GM19099 (cell line): ENCODE measurements around the gene GPATCH2L.

Experiments used
- POLR2A ChIP-seq: IDR thresholded peaks from 3 replicates; pipeline ENCODE4 v1.6.1; 2011; ENCODE audit warnings: low read depth; ENCODE audit not compliant: insufficient read length; ENCODE audit errors: extremely low read depth

The GPATCH2L gene

DNA sequence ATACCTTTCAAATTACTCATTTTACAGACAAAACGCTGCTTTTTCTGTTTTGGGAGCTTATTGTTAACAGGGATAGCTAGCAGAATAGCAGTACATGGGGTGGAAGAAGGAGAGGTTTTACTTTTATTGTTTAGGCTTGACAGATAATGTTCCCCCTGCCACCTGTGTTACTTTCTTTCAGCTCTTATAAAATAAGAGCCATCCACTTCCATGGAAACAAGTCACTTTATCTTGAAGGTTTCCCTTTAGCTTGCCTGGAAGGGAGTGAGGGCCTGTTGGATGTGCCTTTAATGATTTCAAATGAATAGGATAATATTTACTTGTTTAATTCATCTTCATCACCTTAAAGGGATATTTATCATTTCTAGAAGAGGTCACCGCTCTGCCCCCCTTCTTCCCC, 23.3 kb downstream of the GPATCH2L start:
- no peak for TF ChIP-seq POLR2A

DNA sequence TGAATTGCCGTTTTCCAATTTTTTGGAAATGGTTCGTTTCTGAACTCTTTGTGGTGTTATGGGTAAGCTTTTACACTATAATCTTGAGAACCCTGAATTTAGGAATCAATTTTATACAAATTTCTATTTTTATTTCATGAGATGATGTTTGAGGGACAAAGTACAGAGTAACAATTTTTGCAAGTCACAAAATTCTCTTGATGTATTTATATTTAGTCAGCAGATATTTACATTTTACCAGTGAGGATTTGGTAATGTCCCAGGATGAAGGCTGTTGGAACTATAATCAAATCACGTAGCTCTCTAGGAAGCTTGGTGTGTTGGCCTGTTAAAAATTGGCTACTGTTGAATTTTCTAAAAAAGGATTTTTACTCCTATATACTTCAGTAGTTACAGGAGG, 24.2 kb downstream of the GPATCH2L start:
- no peak for TF ChIP-seq POLR2A

DNA sequence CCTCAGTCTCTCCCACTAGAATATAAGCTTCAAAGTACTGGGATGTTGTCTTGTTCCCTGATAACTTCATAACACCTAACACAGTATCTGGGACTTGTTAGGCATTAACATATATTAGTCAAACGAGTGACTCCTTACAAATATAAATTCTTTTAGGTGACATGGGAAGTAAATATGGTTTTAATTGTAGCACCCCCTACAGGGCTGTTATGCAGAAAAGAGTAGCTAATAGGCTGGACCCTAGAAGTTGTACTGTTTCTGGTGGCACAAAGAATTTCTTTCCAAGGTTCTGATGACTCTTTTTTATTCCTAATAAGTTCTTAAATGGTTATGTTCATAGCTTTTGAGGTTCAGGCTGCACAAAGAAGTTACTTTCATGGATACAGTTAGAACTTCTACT, 29.8 kb downstream of the GPATCH2L start:
- no peak for TF ChIP-seq POLR2A

DNA sequence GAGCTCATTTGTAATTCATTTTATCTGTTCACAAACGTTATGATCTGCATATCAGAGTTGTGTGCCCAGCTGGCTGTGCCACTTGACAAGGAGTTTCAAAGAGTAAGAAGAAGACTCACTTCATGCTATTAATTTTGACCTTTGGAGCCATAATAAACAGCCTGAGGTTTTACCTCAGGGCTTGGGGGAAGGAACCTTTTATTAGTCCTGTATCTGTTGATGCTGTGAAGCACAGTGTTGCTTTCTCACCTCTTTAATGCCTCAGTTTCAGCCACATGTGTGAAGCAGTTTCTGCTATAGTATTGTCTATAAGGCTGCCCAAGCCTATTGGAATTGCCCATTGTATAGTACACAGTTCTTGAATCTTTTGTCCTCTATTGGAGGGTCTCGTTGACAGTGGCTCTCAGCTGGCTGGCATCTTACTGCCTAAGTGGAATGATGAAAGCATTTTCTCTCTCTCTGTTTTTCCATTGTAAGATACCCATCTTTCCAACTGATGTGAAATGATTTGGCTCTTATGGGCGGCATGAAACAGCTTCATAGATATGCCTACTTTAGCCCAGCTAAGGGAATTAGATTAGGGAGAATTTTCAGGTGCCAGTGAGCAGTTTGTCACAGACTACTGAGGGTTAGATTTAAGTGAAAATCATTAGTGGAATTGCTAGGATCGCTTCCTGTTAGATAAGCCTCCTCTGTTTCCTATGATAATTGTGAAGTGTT, 34.7 kb downstream of the GPATCH2L start:
- no peak for TF ChIP-seq POLR2A

DNA sequence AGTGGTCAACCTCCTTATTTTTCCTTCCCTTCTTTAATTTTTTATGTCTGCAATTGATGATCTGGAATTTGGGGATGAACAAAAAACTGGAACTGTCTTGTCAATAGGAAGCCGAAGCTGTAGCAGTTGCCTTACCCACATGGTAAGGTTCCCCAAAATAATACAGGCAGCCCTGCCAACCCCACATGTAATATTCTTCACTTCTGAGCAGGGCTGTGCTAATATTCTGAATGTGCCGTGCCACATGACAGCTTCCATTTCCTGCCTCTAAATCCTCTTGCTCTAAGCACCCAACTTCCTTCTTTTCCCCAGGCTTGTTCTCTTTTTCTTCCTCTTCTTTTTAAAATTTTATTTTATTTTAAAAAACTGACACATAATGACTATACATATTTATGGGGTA, 39.6 kb downstream of the GPATCH2L start:
- TF ChIP-seq POLR2A: no peak

DNA sequence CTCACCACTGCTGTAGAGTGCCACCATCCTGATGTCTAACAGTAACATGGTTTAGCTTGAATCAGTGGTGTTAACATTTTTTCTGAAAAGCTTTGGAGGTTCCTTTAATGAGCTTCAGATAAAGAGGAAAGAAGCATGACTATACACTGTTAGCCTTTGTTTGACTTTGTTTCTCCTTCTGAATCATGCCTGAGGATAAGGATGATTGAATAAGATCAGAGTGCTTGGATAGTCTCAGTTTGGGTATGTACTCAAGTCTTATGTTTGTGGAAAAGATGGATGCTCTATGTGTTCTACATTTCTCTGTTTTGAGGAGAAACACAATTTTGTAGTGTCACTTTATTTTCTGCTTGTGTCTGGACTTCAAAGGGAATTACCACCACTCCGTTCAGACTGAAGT, 42.0 kb downstream of the GPATCH2L start:
- TF ChIP-seq POLR2A: no peak

DNA sequence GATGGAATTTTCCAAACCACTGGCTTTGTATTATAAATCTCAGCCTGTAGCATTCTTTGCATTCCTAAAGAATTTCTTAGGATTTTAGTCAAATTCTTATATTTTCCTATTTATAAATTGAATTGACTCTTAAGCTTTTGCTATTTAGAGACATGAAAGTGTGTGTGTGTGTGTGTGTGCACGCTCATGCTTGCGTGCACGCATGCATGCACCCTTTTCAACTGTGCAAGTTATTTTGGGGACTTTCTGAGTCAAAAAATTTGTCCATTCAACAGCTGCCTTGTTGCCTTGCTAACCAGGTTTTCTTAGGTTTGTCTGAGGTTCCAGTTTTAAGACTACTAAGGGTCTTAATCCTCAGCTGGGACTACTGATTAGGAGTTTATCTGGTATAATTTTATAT, 42.6 kb downstream of the GPATCH2L start:
- no peak for TF ChIP-seq POLR2A

DNA sequence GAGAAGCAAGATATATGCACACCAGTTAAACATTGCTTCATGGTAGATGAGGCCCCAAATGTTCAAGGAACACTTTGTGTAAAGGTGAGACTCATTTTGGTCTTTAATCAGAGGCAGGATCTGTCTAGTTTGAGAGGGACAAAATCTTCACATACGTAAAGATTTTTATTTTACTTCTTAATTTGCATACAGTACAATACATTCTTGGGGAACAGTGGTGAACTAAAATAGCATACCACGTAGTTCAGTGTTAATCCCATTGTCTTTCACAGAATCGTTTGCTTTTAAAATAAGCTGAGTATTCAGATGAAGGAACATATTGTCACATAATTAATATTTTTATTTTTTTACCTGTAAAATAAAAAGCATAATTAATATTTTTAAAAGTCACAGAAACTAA, 43.3 kb downstream of the GPATCH2L start:
- TF ChIP-seq POLR2A: no peak

DNA sequence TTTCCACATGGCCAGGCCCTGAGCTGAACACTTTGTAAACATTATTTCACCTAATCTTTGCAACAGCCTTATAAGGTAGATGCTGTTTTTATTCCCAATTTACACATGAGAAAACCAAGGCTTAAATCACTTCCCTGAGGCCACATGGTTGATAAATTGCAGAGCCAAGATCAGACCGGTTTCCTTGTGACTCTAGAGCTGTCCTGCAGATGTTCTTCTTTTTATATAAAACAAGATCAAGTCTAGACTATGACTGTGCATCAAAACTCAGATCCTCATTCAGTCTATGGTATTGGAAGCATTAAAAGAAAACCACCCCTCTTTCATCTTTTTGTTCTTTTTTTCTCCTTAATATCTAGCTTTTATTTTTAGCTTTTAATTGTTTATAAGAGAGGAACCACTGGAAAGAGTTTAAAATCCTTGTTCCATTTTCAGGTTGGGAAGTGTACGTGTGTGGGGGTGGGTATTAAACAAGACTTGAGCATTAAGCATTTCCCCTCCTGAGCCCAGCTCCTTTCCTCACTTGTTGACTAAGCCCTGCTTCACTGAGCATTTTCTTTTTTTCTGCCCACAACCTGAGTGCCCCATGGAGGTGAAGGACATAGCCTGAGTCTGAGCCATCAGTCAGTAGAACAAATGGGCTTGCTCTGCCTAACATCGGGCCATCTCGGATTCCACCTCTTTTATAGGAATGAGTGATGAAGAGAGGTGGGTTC, 45.4 kb downstream of the GPATCH2L start:
- no peak for TF ChIP-seq POLR2A

DNA sequence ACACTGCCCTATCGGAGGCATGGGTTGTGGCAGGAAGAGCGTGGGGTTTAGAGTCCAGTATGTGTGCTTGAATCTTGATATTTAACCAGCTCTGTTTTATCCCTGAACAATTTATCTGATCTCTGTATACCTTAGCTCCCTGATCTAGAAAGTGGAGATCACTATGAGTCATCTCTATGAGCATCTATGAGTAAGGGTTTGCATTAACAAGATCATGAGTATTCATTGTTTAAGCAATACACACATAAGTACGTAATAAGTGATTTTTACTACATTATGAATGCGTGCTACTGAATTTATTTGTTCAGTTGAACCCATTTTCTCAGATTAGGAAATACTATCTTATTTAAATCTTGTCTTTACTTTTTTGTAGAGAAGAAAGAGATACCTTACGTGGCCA, 49.4 kb downstream of the GPATCH2L start:
- no peak for TF ChIP-seq POLR2A

DNA sequence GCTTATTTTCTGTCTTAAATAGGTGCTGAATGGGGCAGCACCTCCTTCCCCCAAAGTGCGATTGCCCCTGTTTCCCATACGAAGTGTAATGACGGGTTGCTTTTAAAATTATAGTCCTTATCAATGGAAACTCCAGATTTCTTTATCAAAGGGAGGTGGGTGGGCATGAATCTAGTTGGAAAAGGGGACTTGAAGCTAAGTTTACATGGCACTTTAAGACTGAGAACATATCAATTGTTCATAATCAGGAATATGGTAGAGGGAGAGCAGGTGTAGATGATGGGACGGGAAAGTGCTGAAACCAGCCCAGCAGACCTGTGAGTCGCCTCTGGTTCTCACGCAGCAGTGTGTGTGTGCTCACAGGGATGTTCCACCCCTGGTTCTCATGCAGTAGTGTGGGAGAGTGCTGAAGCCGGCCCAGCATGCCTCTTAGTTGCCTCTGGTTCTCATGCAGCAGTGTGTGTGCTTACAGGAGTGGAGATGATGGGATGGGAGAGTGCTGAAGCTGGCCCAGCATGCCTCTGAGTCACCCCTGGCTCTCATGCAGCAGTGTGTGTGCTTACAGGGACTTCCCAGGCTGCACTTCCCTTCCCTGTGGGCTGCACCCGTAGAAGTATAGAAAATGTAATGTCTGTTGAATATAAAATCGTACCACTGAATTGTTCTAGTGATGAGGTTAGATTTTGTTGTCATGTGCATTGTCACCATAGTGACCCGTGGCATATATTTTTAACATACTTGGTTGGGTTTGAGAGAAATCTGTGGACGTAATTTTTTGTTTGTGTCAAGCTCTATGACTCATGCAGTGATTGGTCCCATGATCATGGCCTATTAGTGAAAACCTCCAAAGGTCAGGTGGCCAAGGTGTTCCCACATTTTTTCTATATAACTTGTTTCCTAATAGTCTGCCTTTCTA, 51.6 kb downstream of the GPATCH2L start:
- TF ChIP-seq POLR2A: no peak

DNA sequence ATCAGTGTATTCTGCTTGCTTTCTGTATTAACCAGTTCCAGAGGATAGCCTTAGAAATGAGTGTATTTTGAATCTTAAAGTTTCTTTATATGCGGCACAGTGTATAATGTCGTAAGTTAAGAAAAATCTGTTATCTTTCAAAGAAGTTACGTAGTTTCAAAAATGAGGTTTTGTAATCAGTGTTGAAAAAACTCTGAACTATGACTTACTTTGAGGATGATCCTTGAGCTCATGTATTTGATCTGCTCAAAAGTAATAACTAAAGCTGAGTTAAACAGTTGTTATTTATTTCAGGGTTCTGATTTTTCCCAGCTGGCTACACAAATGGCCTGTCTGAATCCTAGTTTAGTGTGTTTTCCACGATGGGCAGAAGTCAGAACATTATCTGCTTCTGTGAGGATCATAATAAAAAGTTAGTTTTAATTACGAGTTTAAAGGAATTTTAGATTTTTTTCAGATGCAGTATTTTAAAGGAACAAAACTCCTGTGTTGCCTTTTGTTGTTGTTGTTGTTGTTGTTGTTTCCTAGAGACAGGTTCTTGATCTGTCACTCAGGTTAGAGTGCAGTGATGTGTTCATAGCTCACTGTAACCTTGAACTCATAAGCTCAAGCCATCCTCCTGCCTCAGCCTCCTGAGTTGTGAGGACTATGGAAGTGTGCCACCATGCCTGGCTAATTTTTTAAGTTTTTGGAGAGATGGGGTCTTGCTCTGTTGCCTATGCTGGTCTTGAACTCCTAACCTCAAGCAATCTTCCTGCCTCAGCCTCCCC, 52.9 kb downstream of the GPATCH2L start:
- TF ChIP-seq POLR2A: no peak

DNA sequence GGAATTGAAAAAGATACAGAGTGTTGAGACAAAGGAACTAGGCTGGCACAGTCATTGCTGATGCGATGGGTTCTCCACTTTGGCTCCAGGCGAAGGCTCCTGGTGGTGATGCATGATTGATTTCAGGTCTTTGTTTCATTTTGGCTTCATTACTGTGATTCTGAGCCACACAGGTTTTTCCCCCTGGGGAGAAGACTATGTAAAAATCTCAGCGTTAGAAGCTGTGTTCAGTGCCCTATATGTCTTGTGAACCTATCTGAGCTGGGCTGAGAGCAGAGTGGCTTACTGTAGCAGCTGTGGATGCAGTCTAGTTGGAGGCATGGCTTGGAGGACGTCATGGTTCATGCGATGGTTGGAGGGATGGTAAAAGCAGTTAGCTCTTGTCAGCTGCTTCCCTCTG, 54.0 kb downstream of the GPATCH2L start:
- no peak for TF ChIP-seq POLR2A

DNA sequence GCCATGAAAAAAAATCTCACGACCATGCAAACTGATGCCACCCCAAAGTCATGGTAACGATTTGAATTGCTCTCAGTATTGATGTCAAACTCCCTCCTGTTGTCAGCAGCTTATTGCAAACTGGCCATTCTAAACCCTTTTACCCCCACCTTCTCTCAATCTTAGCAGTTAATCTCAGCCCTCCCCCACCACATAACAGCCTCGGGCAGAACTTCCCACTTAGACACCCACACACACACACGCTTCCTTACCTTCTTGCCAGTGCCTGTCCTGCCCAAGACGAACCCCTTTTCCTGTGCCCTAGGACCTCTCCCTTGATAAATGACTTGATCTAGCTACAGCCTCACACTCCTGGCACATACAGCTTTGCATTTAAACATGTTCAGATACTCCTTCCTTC, 56.6 kb downstream of the GPATCH2L start:
- TF ChIP-seq POLR2A: no peak

DNA sequence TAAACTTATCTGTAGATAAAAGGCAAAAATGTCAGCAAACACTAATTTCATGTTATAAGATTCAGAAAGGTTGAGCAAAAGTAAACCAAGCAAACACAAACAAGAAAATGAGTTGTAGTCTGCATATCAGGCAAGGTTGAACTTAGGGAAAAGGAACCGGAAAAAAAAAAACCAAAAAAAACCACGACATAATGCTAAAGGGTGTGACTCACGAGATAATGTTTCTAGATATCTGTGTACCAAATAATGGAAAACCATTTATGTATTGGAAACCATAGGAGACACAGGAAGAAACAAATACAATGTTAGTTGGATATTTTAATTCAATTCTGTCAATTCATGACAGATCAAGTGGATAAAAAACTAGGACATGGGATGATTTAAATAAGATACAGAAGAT, 60.5 kb downstream of the GPATCH2L start:
- TF ChIP-seq POLR2A: no peak

DNA sequence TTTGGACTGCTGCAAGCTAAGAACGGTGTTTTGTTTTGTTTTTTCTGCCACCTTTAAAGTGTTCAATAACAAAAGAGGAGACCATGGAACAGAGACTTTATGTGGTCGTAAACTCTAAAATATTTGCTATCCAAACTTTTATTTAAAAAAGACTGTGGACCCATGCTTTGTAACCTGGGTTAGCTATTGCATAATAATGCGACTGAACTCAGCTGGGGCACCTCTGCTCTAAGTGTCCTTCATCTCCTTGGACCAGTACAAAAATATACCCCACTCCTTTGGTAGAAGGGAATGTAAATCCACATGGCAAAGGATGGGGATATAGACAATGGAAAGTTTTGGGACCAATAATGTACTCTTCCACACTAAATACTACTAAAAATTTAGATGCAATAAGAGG, 65.5 kb downstream of the GPATCH2L start:
- no peak for TF ChIP-seq POLR2A

DNA sequence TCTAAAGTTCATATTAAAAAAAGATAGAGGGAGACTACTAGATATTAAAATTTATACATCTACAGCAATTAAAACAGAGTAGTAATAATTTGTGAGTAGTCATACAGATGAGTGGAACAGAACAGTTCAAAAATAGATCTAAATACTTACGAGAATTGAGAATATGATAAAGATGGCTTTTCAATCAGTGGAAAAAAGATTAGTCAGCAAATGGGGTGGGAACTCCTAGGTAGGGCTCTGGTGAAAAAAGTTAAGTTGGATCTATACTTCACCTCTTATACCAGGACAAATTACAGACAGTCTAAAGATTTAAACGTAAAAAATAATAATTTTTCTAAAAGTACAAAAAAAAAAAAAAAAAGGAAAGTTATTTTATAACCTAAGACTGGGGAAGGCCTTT, 66.9 kb downstream of the GPATCH2L start:
- no peak for TF ChIP-seq POLR2A
